KOPT-K1 (cell line): ENCODE data around the gene LMX1B.

Experiments used
- H3K27ac ChIP-seq: fragments of 200-600 bp; sonication (generic); 2 replicates; pipeline ENCODE4 v1.5.1; 2016; ENCODE audit warnings: antibody characterized with exemption, mild to moderate bottlenecking, low read depth, low read length; ENCODE audit not compliant: poor library complexity, severe bottlenecking
- H3K36me3 ChIP-seq: fragments of 200-600 bp; sonication (generic); 2 replicates; pipeline ENCODE4 v1.5.1; 2017; ENCODE audit warnings: antibody characterized with exemption, mild to moderate bottlenecking, low read length, moderate library complexity; ENCODE audit not compliant: insufficient read depth
- H3K9me3 ChIP-seq: fragments of 200-600 bp; sonication (generic); 2 replicates; pipeline ENCODE4 v1.5.1; 2017; ENCODE audit warnings: antibody characterized with exemption, low read length, mild to moderate bottlenecking; ENCODE audit not compliant: insufficient read depth, poor library complexity, severe bottlenecking

Gene LMX1B

DNA sequence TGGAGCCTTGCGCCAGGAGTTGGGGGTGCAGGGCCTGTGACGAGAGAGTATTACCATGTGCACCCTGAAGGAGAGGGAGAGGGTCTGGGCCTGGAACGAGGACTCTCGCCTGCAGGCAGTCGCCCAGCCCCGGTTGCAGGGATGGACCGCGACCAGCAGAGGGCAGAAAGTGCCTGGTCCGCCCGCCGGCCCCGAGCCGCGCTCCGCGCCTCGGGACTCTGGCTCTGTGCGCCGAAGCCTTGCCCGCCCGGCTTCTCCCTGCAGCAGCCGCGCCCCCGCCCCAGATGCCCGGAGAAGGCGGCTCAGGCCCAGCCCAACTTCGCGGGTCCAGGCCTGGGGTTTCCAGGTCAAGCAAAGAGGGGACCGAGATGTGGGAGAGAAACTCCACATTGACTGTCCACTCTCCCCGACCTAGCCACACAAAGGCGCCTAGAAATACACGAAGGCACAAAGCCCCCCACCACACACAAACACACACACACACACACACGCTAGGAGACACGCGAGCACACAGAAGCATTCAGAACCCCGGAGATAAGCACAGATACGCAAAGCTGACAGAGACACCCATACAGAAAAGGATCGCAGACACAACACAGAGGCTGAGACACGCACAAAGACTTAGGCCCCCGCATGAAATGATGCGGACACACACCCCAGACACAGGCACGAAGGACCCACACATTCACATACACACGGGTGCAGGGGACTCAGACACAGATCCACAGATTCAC, 2.0 kb upstream of the LMX1B start:
- no peak overlapping the region for H3K27ac ChIP-seq
- no peaks in the 10 kb centered on the region for H3K9me3 ChIP-seq
- H3K36me3 ChIP-seq: no peaks in the 10 kb centered on the region

DNA sequence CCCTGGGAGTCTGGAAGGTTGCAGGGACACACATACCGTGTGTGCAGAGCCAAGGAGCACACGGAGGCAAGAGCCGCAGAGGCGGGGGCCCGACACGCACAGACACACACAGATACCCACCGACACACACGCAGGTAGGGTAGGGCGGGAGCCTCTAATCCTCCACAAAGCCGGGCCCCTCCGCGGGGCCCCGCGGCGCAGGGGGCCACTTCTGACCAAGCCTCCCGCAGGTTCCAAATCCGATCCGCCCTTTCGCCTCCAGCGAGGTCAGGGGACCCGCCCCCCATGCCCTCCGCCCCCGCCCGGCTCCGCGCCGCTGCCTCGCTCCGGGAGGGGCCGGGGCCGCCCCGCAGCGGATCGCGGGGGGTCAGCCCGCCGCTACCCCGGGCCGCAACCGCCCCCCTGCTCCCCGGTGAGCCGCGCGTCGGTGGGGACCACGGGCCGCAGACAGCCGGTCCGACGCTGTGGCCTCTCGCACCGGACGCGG, 1.4 kb upstream of the LMX1B start:
- Histone ChIP-seq H3K36me3 (no peaks in the 10 kb centered on the region), H3K9me3 (no peaks in the 10 kb centered on the region), H3K27ac (no peak overlapping the region)

DNA sequence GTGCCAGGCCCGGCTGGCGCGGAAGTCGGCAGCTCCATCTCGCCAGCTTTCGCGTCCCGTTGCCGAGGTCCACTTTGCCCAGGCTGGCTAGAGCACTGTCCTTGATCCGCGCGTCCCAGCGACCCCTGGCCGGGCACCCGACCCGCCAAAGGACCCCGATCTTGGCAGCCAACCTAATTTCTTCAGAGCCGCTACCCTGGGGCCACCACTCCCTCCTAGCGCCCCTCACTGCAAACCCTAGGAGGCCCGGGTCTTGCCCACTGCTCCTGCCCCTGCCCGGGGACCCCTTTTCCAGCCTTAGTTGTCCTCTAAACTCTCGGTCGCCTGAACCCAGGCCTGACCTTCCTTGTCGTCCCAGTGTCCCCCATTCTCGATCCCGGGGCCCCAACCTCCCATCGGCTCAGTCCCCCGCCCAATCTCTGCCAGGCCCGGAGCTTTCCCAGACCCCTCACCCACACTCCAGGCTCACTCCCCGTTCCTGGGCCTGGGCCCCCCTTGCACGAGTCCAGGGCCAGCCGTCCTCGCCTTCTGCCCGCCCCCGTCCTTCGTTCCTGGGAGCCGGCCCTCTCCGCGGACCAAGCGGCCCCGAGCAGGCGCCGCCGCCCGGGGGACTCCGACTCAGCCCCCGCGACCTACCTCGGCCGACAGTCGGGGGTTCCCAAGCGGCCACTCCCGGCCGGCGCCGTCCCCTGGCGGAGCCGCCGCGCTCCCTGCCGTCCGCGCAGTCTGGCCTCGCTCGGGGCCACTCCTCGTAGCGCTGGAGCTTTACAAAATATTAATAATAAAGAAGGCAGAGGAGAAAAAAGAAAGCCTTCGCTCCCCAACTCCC, 701 bp upstream of the LMX1B start:
- H3K9me3 ChIP-seq: no peaks in the 10 kb centered on the region
- no peaks in the 10 kb centered on the region for H3K36me3 ChIP-seq
- H3K27ac ChIP-seq: no peak overlapping the region

DNA sequence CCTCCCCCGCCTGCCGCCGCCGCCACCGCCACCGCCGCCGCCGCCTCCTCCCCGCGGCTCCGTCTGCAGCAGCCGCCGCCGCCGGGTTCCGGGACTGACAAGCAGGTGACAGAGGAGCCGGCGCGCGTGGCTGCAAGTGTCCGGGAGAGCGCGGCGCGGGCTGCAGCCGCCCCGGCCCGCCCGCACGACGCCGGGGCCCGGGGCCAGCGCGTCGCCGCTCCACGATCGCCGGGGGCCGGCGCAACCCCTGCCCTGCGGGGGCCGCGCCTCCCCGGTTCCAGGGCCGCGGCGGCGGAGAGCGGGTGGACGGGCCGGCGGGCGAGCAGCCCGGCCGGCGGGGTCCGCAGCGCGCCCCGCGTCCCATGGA, 343 bp downstream of the LMX1B start:
- Histone ChIP-seq H3K36me3 (no peaks in the 10 kb centered on the region), H3K27ac (no peak overlapping the region), H3K9me3 (no peaks in the 10 kb centered on the region)

DNA sequence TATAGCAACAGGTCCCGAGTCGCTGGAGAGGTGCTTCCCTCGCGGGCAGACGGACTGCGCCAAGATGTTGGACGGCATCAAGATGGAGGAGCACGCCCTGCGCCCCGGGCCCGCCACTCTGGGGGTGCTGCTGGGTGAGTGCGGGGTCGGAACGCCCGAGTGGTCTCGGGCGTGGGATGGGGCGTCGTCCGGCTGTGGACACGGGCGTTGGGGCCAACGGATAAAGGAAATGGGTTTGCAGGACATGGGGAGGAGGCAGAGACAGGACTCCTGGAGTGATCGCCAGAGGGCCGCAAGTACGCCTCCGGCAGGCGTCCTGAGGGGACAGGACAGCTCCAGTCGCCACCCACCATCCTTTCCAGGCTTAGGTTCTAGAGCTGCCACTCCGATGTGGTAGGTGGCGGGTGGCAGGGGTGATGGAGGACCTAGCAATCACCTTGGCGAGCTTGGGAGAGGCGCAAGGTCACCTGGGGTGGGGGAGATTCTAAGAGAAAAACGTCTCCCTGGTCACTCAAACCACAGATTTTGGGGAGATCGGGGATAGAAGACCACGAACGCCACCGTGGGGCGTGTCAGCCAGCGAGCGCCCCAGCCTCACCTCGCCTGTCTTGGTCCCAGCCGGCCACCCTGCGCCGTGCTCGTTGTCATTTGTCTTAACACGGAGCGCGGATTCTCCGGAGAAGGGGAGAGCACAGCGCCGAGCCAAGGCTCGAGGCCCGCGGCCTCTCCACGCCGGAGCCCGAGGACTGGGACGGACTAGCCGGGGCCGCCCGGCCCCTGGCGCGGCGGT, 922 bp downstream of the LMX1B start:
- no peak overlapping the region for H3K27ac ChIP-seq
- H3K36me3 ChIP-seq: no peaks in the 10 kb centered on the region

DNA sequence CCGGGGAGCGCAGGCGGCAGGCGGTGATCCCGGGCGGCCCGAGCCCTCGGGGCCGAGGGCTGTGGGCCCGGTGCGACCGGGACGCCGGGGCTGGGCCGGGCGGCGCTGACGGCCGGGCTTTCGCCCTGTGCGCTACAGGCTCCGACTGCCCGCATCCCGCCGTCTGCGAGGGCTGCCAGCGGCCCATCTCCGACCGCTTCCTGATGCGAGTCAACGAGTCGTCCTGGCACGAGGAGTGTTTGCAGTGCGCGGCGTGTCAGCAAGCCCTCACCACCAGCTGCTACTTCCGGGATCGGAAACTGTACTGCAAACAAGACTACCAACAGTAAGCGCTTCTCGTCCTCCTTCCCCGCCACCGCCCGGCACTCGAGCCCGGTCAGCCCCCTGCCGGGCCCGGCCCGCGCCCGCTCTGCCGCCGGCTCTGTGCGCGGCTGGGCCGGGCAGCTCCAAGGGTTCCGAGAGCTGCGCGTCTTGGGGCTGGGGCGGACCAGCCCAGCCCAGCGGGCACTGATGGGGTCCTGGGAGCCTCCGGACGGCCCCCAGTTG, 1.6 kb downstream of the LMX1B start:
- Histone ChIP-seq H3K27ac (no peak overlapping the region), H3K9me3 (no peaks in the 10 kb centered on the region), H3K36me3 (no peaks in the 10 kb centered on the region)

More for the DNA sequence above, 922 bp downstream of the LMX1B start:
- H3K9me3 ChIP-seq: no peaks in the 10 kb centered on the region

DNA sequence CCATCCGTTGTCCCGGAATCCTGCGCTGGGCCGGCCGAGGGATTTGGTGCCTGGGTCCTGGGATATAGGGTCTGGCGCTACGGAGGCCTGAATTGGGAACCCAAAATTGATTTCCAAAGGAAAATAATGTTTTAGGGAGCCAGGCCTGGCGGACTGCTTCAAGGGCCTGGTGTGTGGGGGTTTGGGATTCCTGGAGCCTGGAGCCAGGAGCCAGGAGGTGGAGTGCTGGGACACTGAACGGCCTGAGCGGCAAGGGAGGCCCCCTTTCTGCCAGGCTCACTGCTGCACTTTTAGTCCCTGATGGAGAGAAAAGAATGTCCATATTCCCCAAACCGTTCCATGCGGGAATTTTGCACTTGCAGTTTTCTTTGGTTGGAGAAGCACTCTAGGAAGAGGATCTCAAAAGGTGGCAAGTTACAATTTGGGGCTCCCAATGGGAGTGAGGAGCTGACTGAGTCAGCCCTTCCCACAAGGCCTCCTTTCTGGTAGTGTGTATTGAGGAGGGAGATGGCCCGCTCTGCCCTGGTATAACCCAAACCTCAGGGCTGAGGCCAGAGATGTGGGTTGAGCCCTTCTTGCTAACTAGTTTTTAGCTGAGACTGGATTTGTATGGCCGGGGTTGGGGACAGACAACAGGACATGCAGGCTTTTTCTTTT, 2.2 kb downstream of the LMX1B start:
- Histone ChIP-seq H3K27ac (no peak overlapping the region), H3K9me3 (no peaks in the 10 kb centered on the region), H3K36me3 (no peaks in the 10 kb centered on the region)

DNA sequence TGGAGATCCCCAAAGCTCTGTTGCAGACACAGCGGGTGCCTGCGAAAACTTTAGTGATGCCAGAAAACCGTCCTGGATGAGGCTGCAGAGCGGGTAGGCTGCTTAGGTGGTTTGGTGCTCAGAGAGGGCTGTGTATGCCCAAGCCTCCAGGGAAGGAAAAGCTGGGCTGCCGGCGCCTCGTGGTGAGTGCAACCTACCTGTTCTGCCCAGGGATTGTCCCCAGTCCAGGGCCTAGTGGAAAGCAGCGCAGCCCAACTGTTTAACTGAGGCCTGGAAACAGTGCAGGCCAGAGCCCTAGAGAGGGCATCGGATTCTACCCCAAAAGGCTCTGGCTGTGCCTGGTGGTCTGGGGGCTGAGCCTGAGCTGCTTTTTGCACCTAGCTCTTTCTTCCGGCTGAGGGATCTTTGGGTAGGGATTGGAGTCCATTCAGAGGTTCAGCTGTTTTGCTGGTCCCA, 2.8 kb downstream of the LMX1B start:
- H3K9me3 ChIP-seq: no peaks in the 10 kb centered on the region
- no peaks in the 10 kb centered on the region for H3K36me3 ChIP-seq
- H3K27ac ChIP-seq: no peak overlapping the region

DNA sequence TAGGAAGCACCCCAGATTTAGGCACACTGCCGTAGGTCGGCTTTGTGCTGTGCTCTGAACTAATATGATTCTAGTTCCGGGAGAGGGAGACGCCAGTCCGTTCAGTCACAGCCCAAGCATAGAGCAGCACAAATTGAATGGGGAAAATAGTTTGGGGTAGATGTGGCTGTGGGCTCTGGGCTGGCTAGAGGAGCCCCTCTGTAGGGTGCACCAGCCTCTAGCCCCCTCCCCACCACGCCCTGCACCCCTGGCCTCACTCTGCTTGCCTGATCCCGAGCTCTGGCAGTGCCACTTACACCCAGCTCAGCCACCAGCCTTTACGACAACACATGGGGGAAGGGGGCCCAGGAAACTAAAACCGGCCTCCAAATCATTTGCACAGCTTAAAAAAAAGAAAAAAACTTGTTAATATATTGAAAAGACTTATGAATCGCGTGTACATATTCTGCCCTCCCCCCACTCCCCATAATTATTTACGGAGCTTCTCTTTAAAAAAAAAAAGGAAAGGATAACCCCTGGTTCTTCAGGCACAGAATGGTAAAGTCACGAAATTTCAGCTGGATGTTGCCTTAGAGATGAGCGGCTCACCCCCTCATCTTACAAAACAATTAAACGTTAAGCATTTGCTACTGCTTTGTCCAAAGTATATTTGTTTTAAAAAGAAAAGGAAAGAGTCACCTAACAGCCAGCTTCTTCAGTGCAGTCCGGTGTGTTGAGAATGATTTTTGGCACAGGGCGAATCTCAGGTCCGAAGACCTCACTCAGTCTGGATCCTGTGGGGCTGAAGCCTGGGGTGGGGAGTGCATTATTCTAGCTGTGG, 3.5 kb downstream of the LMX1B start:
- Histone ChIP-seq H3K27ac (no peak overlapping the region), H3K9me3 (no peaks in the 10 kb centered on the region), H3K36me3 (no peaks in the 10 kb centered on the region)

DNA sequence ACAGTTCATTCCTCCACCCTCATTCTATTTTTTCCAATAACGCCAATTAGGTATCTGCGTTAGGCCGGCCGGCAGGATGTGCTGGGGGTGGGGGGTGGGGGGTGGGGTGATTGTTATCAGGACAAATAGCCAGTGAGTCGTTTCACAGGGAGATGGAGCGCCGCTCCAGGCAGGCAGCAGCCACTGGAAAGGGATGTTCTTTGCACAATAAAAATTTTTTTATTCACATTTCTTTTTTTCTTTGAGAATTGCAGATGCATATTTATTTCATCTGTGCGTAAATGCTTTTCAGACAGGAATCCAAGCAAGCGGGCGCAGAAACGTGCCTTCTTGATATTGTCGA, 4.1 kb downstream of the LMX1B start:
- Histone ChIP-seq H3K9me3 (no peaks in the 10 kb centered on the region), H3K36me3 (no peaks in the 10 kb centered on the region), H3K27ac (no peak overlapping the region)

DNA sequence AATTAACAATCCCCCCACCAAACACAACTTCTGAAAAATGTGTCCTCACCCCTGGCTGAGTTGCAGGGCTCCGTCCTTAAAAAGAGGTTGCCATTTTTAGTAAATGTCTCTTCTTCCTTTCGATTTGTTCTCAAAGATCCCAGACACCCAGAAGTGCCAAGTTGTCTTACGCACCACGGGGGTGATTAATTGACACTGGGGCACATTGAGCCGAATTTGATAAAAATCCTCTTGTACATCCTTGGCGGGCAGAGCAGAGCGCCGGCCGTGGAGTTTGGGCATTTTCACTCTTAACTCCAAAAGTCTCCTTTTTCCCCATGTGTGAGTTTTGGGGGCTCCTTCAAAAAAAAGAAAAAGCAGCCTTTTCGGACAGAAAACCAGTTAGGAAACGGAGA, 4.5 kb downstream of the LMX1B start:
- H3K27ac ChIP-seq: no peak overlapping the region
- H3K36me3 ChIP-seq: no peaks in the 10 kb centered on the region
- no peaks in the 10 kb centered on the region for H3K9me3 ChIP-seq

DNA sequence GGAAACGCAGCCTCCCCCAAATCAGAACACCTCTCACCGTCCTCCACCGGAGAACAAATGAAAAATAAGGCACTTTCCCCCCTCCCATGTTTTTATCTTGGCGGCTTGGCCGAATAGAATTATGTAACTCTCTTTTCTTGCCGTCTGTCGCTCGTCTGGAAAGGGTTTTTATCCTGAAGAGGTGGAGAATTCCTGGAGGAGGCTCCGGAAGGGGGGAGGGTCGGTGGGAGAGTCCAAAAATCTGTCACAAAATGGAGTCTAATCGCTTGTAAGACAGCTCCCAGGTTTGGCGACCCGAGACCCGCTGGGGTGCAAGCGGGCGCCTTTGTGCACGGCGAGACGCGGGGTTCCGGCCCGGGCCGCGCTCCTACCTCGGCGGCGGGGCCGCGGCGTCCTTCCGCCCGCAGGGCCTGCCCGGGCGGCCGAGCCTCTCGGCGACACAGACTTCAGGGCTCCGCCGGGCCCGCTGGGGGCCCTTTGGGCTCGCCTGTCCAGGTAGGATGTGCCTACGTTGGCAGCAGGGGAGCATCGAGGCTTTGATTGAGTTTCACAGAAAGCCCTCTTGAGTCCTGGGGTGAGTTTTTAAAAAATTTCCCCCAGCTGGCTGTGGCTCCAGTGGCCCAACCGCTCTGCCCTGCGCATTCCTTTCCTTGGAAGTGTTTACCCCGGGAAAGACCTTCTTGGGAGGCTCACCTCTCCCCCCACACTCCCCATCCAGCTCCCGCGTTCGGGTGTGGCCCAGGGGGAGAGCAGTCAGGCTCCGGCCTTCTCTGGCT, 5.0 kb downstream of the LMX1B start:
- H3K27ac ChIP-seq: no peak overlapping the region
- H3K36me3 ChIP-seq: no peaks in the 10 kb centered on the region
- H3K9me3 ChIP-seq: no peaks in the 10 kb centered on the region

DNA sequence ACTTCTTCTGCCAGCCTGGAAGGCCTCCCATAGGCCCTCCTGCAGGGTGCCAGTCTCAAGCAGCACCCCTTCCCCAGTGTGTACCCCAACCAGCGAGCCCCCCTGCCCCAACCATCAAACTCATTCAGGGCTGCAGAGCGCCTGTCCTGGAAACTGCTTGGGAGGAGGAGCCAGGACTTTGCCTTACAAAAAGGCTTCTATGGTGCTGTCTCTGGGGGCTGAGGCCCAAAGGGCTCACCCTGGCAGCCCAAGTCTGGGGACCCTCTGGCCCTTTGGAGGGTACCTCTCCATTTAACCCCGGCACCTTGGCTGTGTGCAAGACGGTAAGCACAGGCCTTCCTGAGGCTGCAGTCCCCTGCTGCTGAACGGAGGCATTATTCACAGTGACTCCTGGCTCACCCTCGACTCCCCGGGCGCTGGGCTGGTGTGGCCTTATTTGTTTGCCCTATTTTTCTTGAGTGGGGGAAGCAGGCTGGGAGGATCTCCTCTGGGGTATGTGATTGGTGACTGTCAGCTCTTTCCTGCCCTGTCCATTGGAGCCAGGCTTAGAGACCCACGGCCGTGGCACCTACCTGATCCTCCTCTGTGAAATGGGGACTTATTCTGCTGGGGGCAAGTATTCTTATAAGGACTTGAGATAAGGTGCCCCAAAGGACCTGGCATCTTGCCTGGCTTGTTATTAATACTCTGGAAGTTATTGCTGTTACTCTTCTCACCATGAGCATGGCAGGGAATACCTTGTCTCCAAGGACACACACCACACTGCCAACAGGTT, 5.8 kb downstream of the LMX1B start:
- Histone ChIP-seq H3K27ac (no peak overlapping the region), H3K9me3 (no peaks in the 10 kb centered on the region), H3K36me3 (no peaks in the 10 kb centered on the region)
